Measurements from ENCODE around the gene SPDYE2B. TPM values are rescaled to one million over a fixed set of nuclear protein-coding genes. Genes with fewer than 3 reads are reported as not detected.
"Not testable (repeated sequence)": the region's sequence is repeated elsewhere in the genome, so short reads cannot be mapped to it uniquely, and the experiment has no call there.

SPDYE2B gene
- total RNA-seq, 1 donor from 2014 or later: not detected

- not testable (repeated sequence) for H3K9ac ChIP-seq (ENCODE audit: low read length)
Measured at GRCh38 chr7:102695033-102695552, 45.0 kb downstream of the SPDYE2B start.

GRCh38 chr7:102696009-102696408 lies 45.9 kb downstream of the SPDYE2B start:
- H4K20me1 ChIP-seq (ENCODE audit: insufficient read depth, low read length); DNase-seq (ENCODE audit: low read depth); H3K27ac ChIP-seq (ENCODE audit: low read depth, low read length); H3K27me3 ChIP-seq (ENCODE audit: insufficient read depth, low read length); H3K9ac ChIP-seq (ENCODE audit: low read length); H2AFZ ChIP-seq (ENCODE audit: low read depth, low read length); H3K4me3 ChIP-seq (ENCODE audit: insufficient read depth, low read depth, low read length); H3K4me3 Mint-ChIP-seq (ENCODE audit: unreplicated experiment); H3K9me3 ChIP-seq (ENCODE audit: insufficient read depth, low read depth, low read length); H3K36me3 Mint-ChIP-seq (ENCODE audit: low read depth, unreplicated experiment); H3K27ac Mint-ChIP-seq (ENCODE audit: unreplicated experiment); FAIRE-seq; H3K79me2 ChIP-seq (ENCODE audit: insufficient read depth, low read length); H3K36me3 ChIP-seq (ENCODE audit: insufficient read depth, low read length); H3K4me1 Mint-ChIP-seq (ENCODE audit: low read depth, unreplicated experiment); H3K27me3 Mint-ChIP-seq (ENCODE audit: low read depth, unreplicated experiment); H3K9me3 Mint-ChIP-seq (ENCODE audit: unreplicated experiment); H3K4me2 ChIP-seq (ENCODE audit: low read length); H3K4me1 ChIP-seq (ENCODE audit: insufficient read depth, low read length): not testable (repeated sequence)

More at GRCh38 chr7:102695033-102695552, 45.0 kb downstream of the SPDYE2B start:
- H3K4me3 ChIP-seq (ENCODE audit: insufficient read depth, low read depth, low read length); H3K9me3 ChIP-seq (ENCODE audit: insufficient read depth, low read depth, low read length); H3K4me1 ChIP-seq (ENCODE audit: insufficient read depth, low read length); H3K4me2 ChIP-seq (ENCODE audit: low read length); DNase-seq (ENCODE audit: low read depth); H3K27ac Mint-ChIP-seq (ENCODE audit: unreplicated experiment); H3K36me3 Mint-ChIP-seq (ENCODE audit: low read depth, unreplicated experiment); H3K27me3 ChIP-seq (ENCODE audit: insufficient read depth, low read length); H3K27ac ChIP-seq (ENCODE audit: low read depth, low read length); H2AFZ ChIP-seq (ENCODE audit: low read depth, low read length); H3K4me1 Mint-ChIP-seq (ENCODE audit: low read depth, unreplicated experiment); H3K27me3 Mint-ChIP-seq (ENCODE audit: low read depth, unreplicated experiment); FAIRE-seq; H3K79me2 ChIP-seq (ENCODE audit: insufficient read depth, low read length); H3K9me3 Mint-ChIP-seq (ENCODE audit: unreplicated experiment); H3K36me3 ChIP-seq (ENCODE audit: insufficient read depth, low read length); H4K20me1 ChIP-seq (ENCODE audit: insufficient read depth, low read length); H3K4me3 Mint-ChIP-seq (ENCODE audit: unreplicated experiment): not testable (repeated sequence)

- not testable (repeated sequence) for H3K9me3 Mint-ChIP-seq (ENCODE audit: unreplicated experiment); H3K79me2 ChIP-seq (ENCODE audit: insufficient read depth, low read length); H3K4me3 Mint-ChIP-seq (ENCODE audit: unreplicated experiment); DNase-seq (ENCODE audit: low read depth); H3K27ac Mint-ChIP-seq (ENCODE audit: unreplicated experiment); H3K4me2 ChIP-seq (ENCODE audit: low read length); H4K20me1 ChIP-seq (ENCODE audit: insufficient read depth, low read length); H2AFZ ChIP-seq (ENCODE audit: low read depth, low read length); H3K36me3 Mint-ChIP-seq (ENCODE audit: low read depth, unreplicated experiment); H3K4me1 ChIP-seq (ENCODE audit: insufficient read depth, low read length); H3K9ac ChIP-seq (ENCODE audit: low read length); H3K4me3 ChIP-seq (ENCODE audit: insufficient read depth, low read depth, low read length); H3K27me3 ChIP-seq (ENCODE audit: insufficient read depth, low read length); FAIRE-seq; H3K9me3 ChIP-seq (ENCODE audit: insufficient read depth, low read depth, low read length); H3K27ac ChIP-seq (ENCODE audit: low read depth, low read length); H3K36me3 ChIP-seq (ENCODE audit: insufficient read depth, low read length); H3K4me1 Mint-ChIP-seq (ENCODE audit: low read depth, unreplicated experiment); H3K27me3 Mint-ChIP-seq (ENCODE audit: low read depth, unreplicated experiment)
Measured at GRCh38 chr7:102697642-102698512, 47.8 kb downstream of the SPDYE2B start.

- not testable (repeated sequence) for H3K9ac ChIP-seq (ENCODE audit: low read length); H3K4me1 ChIP-seq (ENCODE audit: insufficient read depth, low read length); H3K9me3 Mint-ChIP-seq (ENCODE audit: unreplicated experiment); H3K4me3 ChIP-seq (ENCODE audit: insufficient read depth, low read depth, low read length); H4K20me1 ChIP-seq (ENCODE audit: insufficient read depth, low read length); H3K27ac Mint-ChIP-seq (ENCODE audit: unreplicated experiment); H3K27me3 Mint-ChIP-seq (ENCODE audit: low read depth, unreplicated experiment); H3K4me3 Mint-ChIP-seq (ENCODE audit: unreplicated experiment); H3K79me2 ChIP-seq (ENCODE audit: insufficient read depth, low read length); H3K4me2 ChIP-seq (ENCODE audit: low read length); H3K27ac ChIP-seq (ENCODE audit: low read depth, low read length); H3K9me3 ChIP-seq (ENCODE audit: insufficient read depth, low read depth, low read length); H3K36me3 Mint-ChIP-seq (ENCODE audit: low read depth, unreplicated experiment); DNase-seq (ENCODE audit: low read depth); H3K36me3 ChIP-seq (ENCODE audit: insufficient read depth, low read length); H3K4me1 Mint-ChIP-seq (ENCODE audit: low read depth, unreplicated experiment); FAIRE-seq; H3K27me3 ChIP-seq (ENCODE audit: insufficient read depth, low read length); H2AFZ ChIP-seq (ENCODE audit: low read depth, low read length)
Measured at GRCh38 chr7:102698962-102699750, 49.0 kb downstream of the SPDYE2B start.

Other genes starting within 250 kb of the SPDYE2B start
- gene ORAI2, start 216.7 kb upstream of the SPDYE2B start, total RNA-seq: 57.6 and 64.4 TPM in 2 replicates
- 8.7 and 12.4 TPM in 2 replicates for gene ALKBH4, start 185.5 kb upstream of the SPDYE2B start, total RNA-seq
- gene LRWD1, start 185.3 kb upstream of the SPDYE2B start, total RNA-seq: 26.2 and 28.5 TPM in 2 replicates
- gene POLR2J, start 171.4 kb upstream of the SPDYE2B start, total RNA-seq: 36.9 and 41.4 TPM in 2 replicates
- 1.1 and 1.7 TPM in 2 replicates for gene RASA4B, start 132.5 kb upstream of the SPDYE2B start, total RNA-seq
- 3.3 and 3.4 TPM in 2 replicates for gene UPK3BL2, start 106.6 kb upstream of the SPDYE2B start, total RNA-seq
- not detected in 2 replicates for gene SPDYE2, start 99.1 kb upstream of the SPDYE2B start, total RNA-seq
- gene POLR2J3, start 77.7 kb upstream of the SPDYE2B start, total RNA-seq: 10.0 and 12.2 TPM in 2 replicates
- 5.0 and 7.2 TPM in 2 replicates for gene RASA4, start 33.6 kb upstream of the SPDYE2B start, total RNA-seq
- gene UPK3BL1, start 7.5 kb upstream of the SPDYE2B start, total RNA-seq: 9.1 and 12.2 TPM in 2 replicates
- 3.1 and 3.6 TPM in 2 replicates for gene POLR2J2, start 21.3 kb downstream of the SPDYE2B start, total RNA-seq
- gene FAM185A, start 98.7 kb downstream of the SPDYE2B start, total RNA-seq: 4.6 and 4.9 TPM in 2 replicates

All from astrocyte (in vitro differentiated cells and primary cell).